GM19351 (cell line): ENCODE data around the gene STAB2.

Experiments
- ATAC-seq: cut with Tn5 transposase; IDR thresholded peaks from one replicate; pipeline ENCODE4 v1.9.1; 2021; ENCODE audit warnings: mild to moderate bottlenecking, moderate library complexity; ENCODE audit not compliant: unreplicated experiment

STAB2 gene

DNA sequence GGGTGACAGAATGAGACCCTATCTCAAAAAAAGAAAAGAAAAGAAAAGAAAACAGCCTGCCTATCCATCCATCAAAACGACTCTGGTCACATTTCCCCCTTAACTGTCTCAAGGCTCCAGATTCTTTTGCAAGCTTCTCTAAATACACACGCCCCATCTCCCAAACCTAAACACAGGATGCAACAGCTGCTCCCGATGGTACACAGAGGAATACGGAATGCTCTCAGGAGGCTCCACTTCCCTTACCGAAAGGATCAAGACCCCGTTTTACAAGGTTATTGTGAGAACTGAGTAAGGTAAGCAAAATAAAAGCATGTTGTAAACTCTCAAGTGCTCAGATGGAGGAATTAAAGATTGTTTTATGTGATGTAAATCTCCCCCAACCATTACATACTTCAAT, 191.7 kb downstream of the STAB2 start:
- ATAC-seq: no peak

- no peak for ATAC-seq
These were observed 192.5 kb downstream of the STAB2 start for GRCh38 chr12:103779410-103780092.

GRCh38 chr12:103780093-103780440, 193.0 kb downstream of the STAB2 start:
- ATAC-seq: no peak

DNA sequence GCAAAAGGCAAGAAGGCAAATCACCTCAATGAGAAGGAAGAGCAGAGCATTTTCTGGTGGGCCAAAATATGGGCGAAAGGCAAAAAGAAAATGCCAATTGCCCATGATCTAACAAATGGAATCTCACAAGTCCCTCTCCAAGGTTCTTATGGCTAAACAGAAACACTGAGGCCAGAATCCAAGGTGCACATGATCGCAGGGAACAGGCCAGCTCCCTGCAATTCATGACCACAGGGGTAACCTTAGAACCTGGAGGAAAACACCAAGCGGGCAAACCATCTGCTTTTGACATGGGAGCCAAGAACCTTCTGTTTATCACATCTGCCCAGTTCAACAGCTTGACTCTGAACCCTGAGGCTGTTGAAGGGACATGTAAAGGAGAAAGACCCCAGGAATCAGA, 193.9 kb downstream of the STAB2 start:
- no peak for ATAC-seq

DNA sequence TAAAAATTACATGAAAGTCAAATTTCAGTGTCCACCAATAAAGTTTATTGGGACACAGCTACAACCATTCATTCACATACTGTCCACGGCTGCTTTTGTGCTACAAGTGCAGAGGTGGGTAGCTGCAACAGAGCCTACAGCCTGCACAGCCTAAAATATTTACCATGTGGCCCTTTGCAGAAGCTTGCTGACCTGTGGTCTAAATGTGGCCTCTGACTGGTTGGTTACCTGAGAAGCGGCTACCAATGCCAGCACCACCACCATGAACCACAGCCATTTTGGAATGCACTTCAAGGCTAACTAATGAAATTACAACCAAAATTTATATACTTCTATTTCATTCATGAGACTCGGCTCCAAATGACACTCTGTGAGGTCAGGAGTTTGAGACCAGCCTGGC, 195.3 kb downstream of the STAB2 start:
- ATAC-seq: no peak

- no peak for ATAC-seq
These were observed 196.9 kb downstream of the STAB2 start for GRCh38 chr12:103783744-103784664.

- no peak for ATAC-seq
These were observed 198.4 kb downstream of the STAB2 start for GRCh38 chr12:103785243-103786031.

- ATAC-seq: no peak
These were observed 199.1 kb downstream of the STAB2 start for GRCh38 chr12:103786201-103786600.

- no peak for ATAC-seq
These were observed 204.4 kb downstream of the STAB2 start for GRCh38 chr12:103791350-103791920.

DNA sequence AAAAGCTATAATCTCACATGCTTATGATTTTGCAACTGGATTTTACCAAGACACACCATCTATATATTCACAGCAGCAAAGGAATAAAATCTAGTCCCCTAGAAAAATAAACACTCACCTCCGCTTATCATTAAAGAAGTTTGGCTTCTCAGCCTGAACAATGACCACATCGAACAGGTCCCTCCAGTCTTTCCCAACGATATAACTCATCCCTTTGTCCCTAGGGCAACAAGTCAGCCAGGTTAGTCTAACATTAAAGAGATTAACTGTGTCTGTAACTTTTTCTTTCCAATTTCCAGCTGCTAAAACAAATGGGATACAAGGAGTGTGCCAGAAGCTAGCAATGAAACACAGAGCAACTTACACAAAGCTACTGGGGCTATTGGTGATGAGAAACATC, 206.0 kb downstream of the STAB2 start:
- no peak for ATAC-seq

DNA sequence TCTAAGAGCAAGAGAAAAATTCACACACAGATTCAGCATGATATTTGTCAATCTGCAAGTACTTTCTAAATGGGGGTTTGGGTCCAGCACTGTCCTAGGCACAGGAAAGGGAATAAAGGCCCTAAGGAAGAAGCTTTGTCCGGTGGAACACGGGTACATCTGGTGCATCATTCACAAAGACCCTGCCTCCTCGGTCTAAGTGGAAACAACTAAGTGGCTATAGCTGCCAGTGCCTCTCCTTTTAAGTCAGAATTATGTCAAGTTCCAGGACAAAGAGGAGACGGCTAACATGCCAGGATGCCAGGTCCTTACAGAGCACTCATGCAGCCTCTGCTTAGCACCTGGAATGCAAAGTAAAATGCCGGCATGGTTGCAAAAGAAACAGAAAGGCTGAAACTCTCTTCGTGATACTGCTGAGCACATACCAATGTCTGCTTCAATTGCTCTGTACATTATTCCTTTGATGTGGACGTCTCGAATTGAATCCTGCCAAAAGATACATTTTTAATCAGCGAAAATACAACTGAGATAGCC, 206.5 kb downstream of the STAB2 start:
- ATAC-seq: no peak

DNA sequence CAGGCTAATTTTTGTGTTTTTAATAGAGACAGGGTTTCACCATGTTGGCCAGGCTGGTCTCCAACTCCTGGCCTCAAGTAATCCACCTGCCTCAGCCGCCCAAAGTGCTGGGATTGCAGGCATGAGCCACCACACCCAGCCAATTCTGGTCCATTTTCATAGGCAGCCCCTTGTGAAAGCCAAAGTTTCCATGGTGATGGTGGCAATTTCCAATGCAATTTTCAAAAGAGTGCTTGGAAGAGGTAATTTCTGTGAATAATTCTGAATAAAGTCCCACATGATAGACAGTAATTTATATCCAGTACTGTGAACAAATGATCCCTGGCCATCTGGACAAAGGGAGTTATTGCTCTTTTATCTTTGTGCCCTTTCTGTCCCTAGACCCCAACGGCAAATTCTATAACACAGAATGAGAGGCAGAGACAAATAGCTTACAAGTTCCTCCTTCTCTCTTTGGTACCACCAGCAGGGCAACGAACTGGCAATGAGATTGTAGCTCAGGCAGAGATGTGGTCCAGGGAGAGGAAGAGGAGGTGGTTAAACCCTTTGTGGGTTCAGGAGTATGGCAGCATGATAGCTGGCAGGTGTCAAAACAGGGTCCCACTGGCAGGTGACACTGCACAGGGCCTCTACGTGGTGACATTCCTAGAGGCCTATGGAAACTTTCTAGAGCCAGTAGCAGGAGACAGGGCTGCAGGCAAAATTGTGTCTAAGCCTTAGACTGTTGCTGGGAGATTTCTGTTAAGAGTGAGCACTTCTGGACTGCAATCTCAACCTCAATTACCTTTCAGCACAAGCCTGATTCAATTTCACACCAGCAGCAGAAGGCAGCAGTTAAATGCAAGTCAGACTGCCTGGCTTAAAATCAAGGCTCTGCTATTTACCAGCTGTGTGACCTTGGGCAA, 207.5 kb downstream of the STAB2 start:
- no peak for ATAC-seq

DNA sequence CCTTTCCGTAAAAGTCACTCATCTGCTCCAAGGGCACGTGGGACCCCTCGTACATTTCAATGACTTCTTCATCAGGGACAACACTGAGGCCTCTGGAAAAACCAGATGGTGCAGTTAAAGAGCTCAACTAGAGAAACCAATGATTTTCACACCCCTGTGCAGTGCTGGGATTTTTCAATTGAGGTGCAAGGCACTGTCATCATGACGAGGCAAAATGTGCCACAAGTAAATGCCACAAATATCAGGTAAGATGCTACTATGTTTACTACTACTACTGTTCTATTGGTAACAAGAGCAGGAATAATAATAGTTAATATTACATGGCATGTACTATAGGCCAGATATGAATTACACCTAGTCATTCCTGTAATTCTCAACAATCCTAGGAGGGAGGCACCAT, 211.5 kb downstream of the STAB2 start:
- ATAC-seq: no peak

DNA sequence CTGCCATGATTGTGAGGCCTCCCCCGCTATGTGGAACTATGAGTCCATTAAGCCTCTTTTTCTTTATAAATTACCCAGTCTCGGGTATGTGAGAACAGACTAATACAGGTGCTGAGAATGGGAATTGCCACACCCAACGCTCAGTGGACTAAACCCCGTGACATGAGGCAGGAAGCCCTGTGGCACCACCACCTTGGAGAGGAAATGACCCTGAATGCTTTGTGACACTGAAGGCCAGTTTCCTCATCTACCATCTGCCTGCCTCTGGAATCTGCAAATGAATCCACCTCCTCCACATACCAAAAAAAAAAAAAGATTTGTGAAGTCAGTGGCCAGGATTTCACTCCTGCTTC, 212.4 kb downstream of the STAB2 start:
- no peak for ATAC-seq

GRCh38 chr12:103799857-103800771, 213.0 kb downstream of the STAB2 start:
- ATAC-seq: no peak

DNA sequence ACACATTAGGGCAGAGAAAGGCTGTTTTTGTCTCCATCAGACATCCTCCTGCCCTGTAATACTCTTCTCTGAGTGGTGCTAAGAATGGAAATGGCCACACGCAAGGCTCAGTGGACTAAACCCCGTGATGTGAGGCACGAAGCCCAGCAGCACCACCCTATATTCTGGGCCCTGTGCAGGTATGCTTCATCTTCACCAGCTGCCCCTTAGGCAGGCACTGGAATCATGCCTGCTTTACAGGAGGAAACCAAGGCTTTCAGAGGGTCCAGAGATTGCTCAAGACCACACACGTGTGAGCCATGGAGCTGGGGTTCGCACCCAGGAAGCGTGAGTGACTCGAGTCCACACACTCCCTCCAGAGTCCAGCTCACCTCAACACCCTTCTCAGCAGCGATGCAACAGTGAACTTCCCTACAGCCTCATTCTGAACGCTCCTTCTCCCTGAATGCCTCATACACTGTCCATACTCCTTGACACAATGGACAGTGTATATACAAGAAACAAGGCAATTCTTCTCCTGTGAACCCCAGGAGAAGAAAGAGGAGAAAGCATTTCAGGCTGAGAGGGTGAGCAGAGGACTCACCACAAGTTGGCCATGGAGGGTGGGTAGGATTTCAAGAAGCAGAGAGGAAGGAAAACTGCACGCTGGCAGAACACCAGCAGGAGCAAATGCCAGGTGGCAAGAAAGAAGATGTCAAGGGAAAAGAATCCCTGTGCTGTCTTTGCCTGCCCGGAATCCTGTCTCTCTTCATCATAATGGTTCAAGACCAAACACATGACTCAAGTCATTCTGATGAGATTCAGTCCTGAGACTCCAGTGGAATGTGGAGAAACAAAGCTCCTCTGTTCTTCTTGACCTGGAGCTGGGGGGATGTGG, 214.9 kb downstream of the STAB2 start:
- no peak for ATAC-seq

DNA sequence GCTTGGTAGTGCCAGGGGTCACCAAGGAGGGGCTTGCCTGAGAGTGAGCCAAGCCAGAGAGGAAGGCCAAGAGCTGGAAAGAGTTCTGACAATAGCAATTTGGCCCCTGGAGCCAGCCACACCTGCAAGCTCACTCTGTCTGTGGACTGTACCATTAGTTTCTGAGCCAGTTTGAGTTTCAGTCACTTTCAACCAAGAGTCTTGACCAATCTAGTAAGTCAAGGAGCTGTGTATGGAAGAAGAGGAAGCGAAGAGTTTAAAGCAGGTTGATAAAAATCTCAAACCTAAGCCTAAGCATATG, 215.5 kb downstream of the STAB2 start:
- no peak for ATAC-seq

DNA sequence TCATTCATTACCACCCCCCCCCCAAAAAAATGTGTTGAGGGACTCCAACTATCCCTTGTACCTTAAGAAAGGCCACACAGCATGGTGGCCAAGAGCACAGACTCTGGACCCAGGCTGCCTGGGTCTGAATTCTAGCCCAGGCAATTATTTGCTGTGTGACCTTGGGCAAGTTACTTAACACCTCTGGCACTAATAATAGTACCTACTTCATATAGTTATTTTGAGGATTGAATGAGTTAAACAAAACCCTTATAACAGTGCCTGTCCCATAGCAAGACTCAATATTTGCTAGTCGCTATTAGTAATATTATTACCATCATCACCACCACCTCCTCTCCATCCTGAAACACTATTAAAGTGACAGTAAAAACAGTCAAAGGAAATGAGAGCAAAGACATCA, 216.8 kb downstream of the STAB2 start:
- no peak for ATAC-seq
